GM06990 (cell line): Measurements from ENCODE around the gene PITHD1.
A peak's percentile ranks its signal among the peaks of the same experiment; 100 is the strongest.
"Not testable (repeated sequence)": the region's sequence is repeated elsewhere in the genome, so short reads cannot be mapped to it uniquely, and the experiment has no call there.

Experiments
- DNase-seq: peaks from one replicate; pipeline ENCODE4 v3.0.0-alpha.2; 2011; ENCODE audit not compliant: insufficient read length; ENCODE audit errors: extremely low read depth
- H3K27me3 ChIP-seq: replicated peaks from 2 replicates; pipeline ENCODE4 v1.6.0; 2011; ENCODE audit warnings: low read length; ENCODE audit not compliant: control insufficient read depth, insufficient read depth
- H3K36me3 ChIP-seq: 2 replicates; pipeline ENCODE4 v1.5.1; 2011; ENCODE audit warnings: low read length; ENCODE audit not compliant: control insufficient read depth, insufficient read depth
- H3K4me3 ChIP-seq: replicated peaks from 2 replicates; pipeline ENCODE4 v1.5.1; 2011; ENCODE audit warnings: low read depth, mild to moderate bottlenecking, control low read depth, low read length
- CTCF ChIP-seq: IDR thresholded peaks from 2 replicates; pipeline ENCODE4 v1.5.1; 2011; ENCODE audit warnings: low read length, control low read depth, mild to moderate bottlenecking, inconsistent platforms; ENCODE audit not compliant: insufficient read depth, poor library complexity, severe bottlenecking

PITHD1 gene

GRCh38 chr1:23777979-23778814 is at the start of gene PITHD1:
PITHD1 (plus strand) TSS chr1:23778418; CDS start chr1:23778516, 98 bp downstream.
- peak within 1 kb of the TSS; percentile 97 for H3K4me3 ChIP-seq
- no peaks in the 10 kb centered on the region for H3K27me3 ChIP-seq
- no peaks in the 10 kb centered on the region for H3K36me3 ChIP-seq
- TF ChIP-seq CTCF: no peak
- DNase-seq: peak; percentile 93

GRCh38 chr1:23732363-23733224 is 45.6 kb upstream of the PITHD1 start:
- Histone ChIP-seq H3K27me3 (no peaks in the 10 kb centered on the region), H3K4me3 (no peak overlapping the region), H3K36me3 (no peaks in the 10 kb centered on the region)
- no peak for TF ChIP-seq CTCF
- no peak for DNase-seq

- H3K36me3 ChIP-seq, H3K27me3 ChIP-seq, H3K4me3 ChIP-seq, DNase-seq: not testable (repeated sequence)
Observed at GRCh38 chr1:23733281-23733680, 44.9 kb upstream of the PITHD1 start.

GRCh38 chr1:23736437-23737134 is 41.6 kb upstream of the PITHD1 start:
- no peak for TF ChIP-seq CTCF
- DNase-seq: peak; percentile 34
- no peaks in the 10 kb centered on the region for H3K36me3 ChIP-seq
- no peaks in the 10 kb centered on the region for H3K27me3 ChIP-seq
- H3K4me3 ChIP-seq: no peak overlapping the region

- DNase-seq: no peak
- no peak for TF ChIP-seq CTCF
- Histone ChIP-seq H3K36me3 (no peaks in the 10 kb centered on the region; the same call in 1 of the 2 replicates), H3K4me3 (no peak overlapping the region), H3K27me3 (no peaks in the 10 kb centered on the region)
Observed at GRCh38 chr1:23741609-23742008, 36.6 kb upstream of the PITHD1 start.
